SK-N-SH (cell line): ENCODE measurements around the gene TBCD.

Source experiments
- CHD2 ChIP-seq: fragments of 150-350 bp; IDR thresholded peaks from 2 replicates; pipeline ENCODE4 v1.6.1; 2018; ENCODE audit warnings: low read length; ENCODE audit not compliant: partially characterized antibody
- FOSL2 ChIP-seq: IDR thresholded peaks from 2 replicates; pipeline ENCODE4 v1.4.0; 2012; ENCODE audit warnings: low read depth, mild to moderate bottlenecking, moderate library complexity, borderline replicate concordance
- FOXJ3 ChIP-seq: sonication (generic); formaldehyde crosslinking; IDR thresholded peaks from 2 replicates; pipeline ENCODE4 v1.5.1; 2020; ENCODE audit warnings: mild to moderate bottlenecking, missing genetic modification reagents
- GABPA ChIP-seq: IDR thresholded peaks from 2 replicates; pipeline ENCODE4 v1.4.0; 2012; ENCODE audit warnings: low read depth, mild to moderate bottlenecking
- GATA2 ChIP-seq: sonication (generic); formaldehyde crosslinking; IDR thresholded peaks from 2 replicates; pipeline ENCODE4 v1.5.0; 2020; ENCODE audit warnings: mild to moderate bottlenecking, missing genetic modification reagents
- JUND ChIP-seq: IDR thresholded peaks from 2 replicates; pipeline ENCODE4 v1.4.0; 2012
- MEF2A ChIP-seq: IDR thresholded peaks from 2 replicates; pipeline ENCODE4 v1.4.0; 2012; ENCODE audit warnings: low read depth, borderline replicate concordance
- POLR2AphosphoS5 ChIP-seq: IDR thresholded peaks from 2 replicates; pipeline ENCODE4 v1.6.1; 2012; ENCODE audit warnings: low read depth, low read length
- TAF1 ChIP-seq: IDR thresholded peaks from 2 replicates; pipeline ENCODE4 v1.6.1; 2012; ENCODE audit warnings: low read depth, mild to moderate bottlenecking, low read length, moderate library complexity, borderline replicate concordance
- YY1 ChIP-seq: IDR thresholded peaks from 2 replicates; pipeline ENCODE4 v1.4.0; 2012; ENCODE audit warnings: low read depth, mild to moderate bottlenecking
- TF ChIP-seq, protein P1 (sequence below): fragments of 200-600 bp; sonication (generic); IDR thresholded peaks from 2 replicates; pipeline ENCODE4 v1.6.1; 2017; ENCODE audit warnings: antibody characterized with exemption, mild to moderate bottlenecking, moderate library complexity
- TF ChIP-seq, protein P2 (sequence below): IDR thresholded peaks from 2 replicates; pipeline ENCODE4 v1.6.1; 2012; ENCODE audit warnings: mild to moderate bottlenecking, low read depth, low read length, moderate library complexity
- TF ChIP-seq, protein P3 (sequence below): IDR thresholded peaks from 2 replicates; pipeline ENCODE4 v1.4.0; 2012; ENCODE audit warnings: low read depth
- TF ChIP-seq, protein P4 (sequence below): IDR thresholded peaks from 2 replicates; pipeline ENCODE4 v1.4.0; 2012; ENCODE audit warnings: low read depth, borderline replicate concordance

DNA sequence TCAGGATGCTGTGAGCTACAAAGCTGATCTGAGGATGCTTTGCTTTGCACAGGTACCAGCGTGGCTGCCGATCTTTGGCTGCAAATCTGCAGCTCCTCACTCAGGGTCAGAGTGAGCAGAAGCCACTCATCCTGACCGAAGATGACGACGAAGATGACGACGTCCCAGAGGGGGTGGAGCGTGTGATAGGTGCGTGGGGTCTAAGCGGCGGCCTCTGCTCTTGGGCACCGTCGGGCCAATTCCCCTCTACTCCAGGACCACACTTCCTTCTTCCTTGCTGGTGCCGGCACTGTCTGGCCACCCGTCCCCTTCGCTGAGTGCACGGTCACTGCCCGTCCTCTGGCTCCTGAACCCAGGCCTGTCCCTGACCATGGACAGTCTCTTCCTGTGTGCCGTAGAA is 54.0 kb downstream of the TBCD start:
- no peak for TF ChIP-seq GABPA
- TF ChIP-seq, protein P1, sequence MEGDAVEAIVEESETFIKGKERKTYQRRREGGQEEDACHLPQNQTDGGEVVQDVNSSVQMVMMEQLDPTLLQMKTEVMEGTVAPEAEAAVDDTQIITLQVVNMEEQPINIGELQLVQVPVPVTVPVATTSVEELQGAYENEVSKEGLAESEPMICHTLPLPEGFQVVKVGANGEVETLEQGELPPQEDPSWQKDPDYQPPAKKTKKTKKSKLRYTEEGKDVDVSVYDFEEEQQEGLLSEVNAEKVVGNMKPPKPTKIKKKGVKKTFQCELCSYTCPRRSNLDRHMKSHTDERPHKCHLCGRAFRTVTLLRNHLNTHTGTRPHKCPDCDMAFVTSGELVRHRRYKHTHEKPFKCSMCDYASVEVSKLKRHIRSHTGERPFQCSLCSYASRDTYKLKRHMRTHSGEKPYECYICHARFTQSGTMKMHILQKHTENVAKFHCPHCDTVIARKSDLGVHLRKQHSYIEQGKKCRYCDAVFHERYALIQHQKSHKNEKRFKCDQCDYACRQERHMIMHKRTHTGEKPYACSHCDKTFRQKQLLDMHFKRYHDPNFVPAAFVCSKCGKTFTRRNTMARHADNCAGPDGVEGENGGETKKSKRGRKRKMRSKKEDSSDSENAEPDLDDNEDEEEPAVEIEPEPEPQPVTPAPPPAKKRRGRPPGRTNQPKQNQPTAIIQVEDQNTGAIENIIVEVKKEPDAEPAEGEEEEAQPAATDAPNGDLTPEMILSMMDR: no peak
- TF ChIP-seq JUND: no peak
- TF ChIP-seq CHD2: no peak
- no peak for TF ChIP-seq FOSL2
- TF ChIP-seq, protein P2, sequence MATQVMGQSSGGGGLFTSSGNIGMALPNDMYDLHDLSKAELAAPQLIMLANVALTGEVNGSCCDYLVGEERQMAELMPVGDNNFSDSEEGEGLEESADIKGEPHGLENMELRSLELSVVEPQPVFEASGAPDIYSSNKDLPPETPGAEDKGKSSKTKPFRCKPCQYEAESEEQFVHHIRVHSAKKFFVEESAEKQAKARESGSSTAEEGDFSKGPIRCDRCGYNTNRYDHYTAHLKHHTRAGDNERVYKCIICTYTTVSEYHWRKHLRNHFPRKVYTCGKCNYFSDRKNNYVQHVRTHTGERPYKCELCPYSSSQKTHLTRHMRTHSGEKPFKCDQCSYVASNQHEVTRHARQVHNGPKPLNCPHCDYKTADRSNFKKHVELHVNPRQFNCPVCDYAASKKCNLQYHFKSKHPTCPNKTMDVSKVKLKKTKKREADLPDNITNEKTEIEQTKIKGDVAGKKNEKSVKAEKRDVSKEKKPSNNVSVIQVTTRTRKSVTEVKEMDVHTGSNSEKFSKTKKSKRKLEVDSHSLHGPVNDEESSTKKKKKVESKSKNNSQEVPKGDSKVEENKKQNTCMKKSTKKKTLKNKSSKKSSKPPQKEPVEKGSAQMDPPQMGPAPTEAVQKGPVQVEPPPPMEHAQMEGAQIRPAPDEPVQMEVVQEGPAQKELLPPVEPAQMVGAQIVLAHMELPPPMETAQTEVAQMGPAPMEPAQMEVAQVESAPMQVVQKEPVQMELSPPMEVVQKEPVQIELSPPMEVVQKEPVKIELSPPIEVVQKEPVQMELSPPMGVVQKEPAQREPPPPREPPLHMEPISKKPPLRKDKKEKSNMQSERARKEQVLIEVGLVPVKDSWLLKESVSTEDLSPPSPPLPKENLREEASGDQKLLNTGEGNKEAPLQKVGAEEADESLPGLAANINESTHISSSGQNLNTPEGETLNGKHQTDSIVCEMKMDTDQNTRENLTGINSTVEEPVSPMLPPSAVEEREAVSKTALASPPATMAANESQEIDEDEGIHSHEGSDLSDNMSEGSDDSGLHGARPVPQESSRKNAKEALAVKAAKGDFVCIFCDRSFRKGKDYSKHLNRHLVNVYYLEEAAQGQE: no peak
- no peak for TF ChIP-seq FOXJ3 (CRISPR knock-in tag)
- TF ChIP-seq YY1: no peak
- TF ChIP-seq MEF2A: no peak
- TF ChIP-seq, protein P3, sequence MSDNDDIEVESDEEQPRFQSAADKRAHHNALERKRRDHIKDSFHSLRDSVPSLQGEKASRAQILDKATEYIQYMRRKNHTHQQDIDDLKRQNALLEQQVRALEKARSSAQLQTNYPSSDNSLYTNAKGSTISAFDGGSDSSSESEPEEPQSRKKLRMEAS: no peak
- no peak for TF ChIP-seq GATA2 (CRISPR knock-in tag)
- no peak for TF ChIP-seq POLR2AphosphoS5
- TF ChIP-seq, protein P4, sequence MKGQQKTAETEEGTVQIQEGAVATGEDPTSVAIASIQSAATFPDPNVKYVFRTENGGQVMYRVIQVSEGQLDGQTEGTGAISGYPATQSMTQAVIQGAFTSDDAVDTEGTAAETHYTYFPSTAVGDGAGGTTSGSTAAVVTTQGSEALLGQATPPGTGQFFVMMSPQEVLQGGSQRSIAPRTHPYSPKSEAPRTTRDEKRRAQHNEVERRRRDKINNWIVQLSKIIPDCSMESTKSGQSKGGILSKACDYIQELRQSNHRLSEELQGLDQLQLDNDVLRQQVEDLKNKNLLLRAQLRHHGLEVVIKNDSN: no peak
- no peak for TF ChIP-seq TAF1
